Retinal pigment epithelial cell (primary cell): Measurements from ENCODE around the gene RPL22L1.
"Not testable (repeated sequence)": the region's sequence is repeated elsewhere in the genome, so short reads cannot be mapped to it uniquely, and the experiment has no call there.

ENCODE experiments used
- DNase-seq: peaks from one replicate; pipeline ENCODE4 v3.0.0-alpha.2; 2010; ENCODE audit warnings: low read depth
- H3K4me3 ChIP-seq: 2 replicates; pipeline ENCODE4 v1.5.1; 2011; ENCODE audit warnings: mild to moderate bottlenecking, low read length, control low read depth, moderate library complexity
- CTCF ChIP-seq: conservative IDR thresholded peaks from 2 replicates; pipeline ENCODE4 v1.5.1; 2011; ENCODE audit warnings: low read depth, low read length, control low read depth, inconsistent platforms

Gene RPL22L1

DNA sequence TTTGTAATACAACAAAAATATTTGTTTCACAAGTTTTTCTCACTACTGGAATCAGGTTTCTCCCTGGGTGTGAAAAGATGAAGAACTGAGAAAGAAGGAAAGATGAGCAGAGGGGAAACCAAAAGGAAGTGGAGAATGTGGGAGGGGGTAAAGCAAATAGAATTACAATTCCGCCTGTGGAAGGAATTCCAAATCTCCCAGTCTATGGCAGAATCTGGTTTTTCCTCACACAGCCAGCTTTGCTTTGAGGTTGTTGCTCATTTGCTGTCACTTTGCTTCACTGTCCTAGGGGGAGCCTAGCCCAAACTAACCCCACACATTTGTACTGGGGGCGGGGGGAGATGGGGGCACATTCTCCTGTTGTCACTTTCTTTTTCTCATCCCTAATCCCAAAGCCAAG, 43.9 kb downstream of the RPL22L1 start:
- DNase-seq, result no peak
- H3K4me3 ChIP-seq, result no peak overlapping the region
- no peak for TF ChIP-seq CTCF

DNA sequence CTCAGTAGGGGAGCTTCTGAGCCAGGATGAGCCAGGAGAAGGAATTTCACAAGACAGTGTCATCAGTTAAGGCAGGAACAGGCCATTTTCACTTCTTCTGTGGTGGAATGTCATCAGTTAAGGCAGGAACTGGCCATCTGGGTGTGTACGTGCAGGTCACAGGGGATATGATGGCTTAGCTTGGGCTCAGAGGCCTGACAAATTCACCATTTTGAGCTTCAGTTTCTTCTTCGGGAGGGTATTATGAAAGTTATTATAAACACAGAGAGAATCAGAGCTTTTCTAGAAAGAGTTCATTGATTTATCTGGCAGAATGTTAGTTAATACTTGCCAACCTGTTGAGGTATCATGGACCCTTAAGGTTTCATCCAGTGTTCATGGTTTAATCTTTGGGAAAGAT, 46.4 kb downstream of the RPL22L1 start:
- DNase-seq, H3K4me3 ChIP-seq: not testable (repeated sequence)

DNA sequence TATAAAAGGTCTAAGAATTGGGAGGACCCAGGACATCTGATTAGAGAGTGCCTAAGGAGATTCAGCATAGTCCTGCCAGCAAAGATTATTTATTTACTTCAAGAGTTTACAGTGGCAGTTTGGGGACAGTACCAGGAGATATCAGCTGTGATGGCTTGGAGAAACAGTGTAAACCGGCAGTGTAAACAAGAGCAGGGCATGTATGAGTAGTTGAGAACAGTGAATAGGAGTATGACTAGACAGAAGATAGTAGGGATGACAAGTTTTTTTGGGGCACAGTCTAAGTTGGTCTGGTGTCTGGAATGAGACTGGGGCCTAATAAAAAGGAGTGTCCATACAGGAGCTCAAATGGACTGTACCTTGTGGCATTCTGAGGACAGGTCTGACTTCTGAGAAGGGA, 51.7 kb downstream of the RPL22L1 start:
- not testable (repeated sequence) for DNase-seq

DNA sequence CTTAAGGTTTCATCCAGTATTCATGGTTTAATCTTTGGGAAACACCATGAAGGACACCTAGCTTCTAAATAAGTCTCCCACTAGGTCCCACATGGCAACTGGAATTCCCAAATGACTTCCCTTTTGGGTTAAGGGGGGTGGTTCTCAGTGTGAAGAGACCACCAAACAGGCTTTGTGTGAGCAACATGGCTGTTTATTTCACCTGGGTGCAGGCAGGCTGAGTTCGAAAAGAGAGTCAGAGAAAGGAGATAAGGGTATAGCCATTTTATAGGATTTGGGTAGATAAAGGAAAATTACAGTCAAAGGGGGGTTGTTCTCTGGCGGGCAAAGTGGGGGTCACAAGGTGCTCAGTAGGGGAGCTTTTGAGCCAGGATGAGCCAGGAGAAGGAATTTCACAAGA, 52.5 kb downstream of the RPL22L1 start:
- H3K4me3 ChIP-seq, DNase-seq: not testable (repeated sequence)

More for the DNA sequence above, 51.7 kb downstream of the RPL22L1 start:
- not testable (repeated sequence) for H3K4me3 ChIP-seq

- TF ChIP-seq CTCF, result no peak
- H3K4me3 ChIP-seq, result no peak overlapping the region
- no peak for DNase-seq
Measured at GRCh38 chr3:170816841-170817240, 53.2 kb downstream of the RPL22L1 start.

DNA sequence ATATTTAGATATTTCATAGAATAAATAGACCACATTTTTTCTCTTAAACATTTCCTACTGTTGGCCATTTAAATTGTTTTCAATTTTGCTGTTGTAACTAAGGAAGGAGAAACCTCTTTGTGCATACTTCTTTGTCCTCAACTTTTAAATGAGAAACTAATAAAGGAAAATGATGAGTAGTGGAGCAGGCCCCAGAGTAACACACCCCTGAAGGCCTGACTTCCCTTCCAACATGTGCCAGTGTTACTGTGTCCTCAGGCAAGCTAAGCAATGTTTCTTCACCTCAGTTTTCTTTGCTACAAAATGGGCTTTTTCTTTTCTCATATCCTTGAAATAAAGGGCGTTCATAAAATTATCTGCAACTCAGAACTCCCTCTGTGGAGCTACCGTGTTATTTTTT, 53.7 kb downstream of the RPL22L1 start:
- H3K4me3 ChIP-seq, result no peak overlapping the region
- no peak for TF ChIP-seq CTCF

GRCh38 chr3:170815936-170816335, 54.1 kb downstream of the RPL22L1 start:
- TF ChIP-seq CTCF, result no peak
- H3K4me3 ChIP-seq, result no peak overlapping the region
- DNase-seq, result no peak

More for the DNA sequence above, 53.7 kb downstream of the RPL22L1 start:
- no peak for DNase-seq

DNA sequence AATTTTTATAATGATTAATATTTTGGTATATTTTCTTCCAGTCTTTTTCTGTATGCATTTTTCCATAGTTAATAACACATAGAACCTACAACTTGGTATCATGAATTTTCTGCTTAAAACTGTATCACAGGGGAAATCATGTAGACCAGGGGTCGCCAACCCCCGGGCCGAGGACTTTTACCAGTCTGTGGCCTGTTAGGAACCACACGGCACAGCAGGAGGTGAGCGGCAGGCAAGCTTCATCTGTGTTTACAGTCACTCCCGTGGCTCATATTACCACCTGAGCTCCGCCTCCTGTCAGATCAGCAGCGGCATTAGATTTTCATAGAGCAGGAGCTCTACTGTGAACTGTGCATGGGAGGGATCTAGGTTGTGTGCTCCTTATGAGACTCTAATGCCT, 54.7 kb downstream of the RPL22L1 start:
- no peak for DNase-seq
- H3K4me3 ChIP-seq, result no peak overlapping the region
- TF ChIP-seq CTCF, result no peak
